ENCODE results near the gene ZNF217. TPM values are rescaled to one million over a fixed set of nuclear protein-coding genes. Genes with fewer than 3 reads are reported as not detected.

Gene ZNF217
- total and polyA plus RNA-seq, 9 of the 15 experiments (the other 6 are each of a cell fraction or from before 2014, with no cell fraction given): 3.0 to 41.8 (median 16.8) TPM

DNA sequence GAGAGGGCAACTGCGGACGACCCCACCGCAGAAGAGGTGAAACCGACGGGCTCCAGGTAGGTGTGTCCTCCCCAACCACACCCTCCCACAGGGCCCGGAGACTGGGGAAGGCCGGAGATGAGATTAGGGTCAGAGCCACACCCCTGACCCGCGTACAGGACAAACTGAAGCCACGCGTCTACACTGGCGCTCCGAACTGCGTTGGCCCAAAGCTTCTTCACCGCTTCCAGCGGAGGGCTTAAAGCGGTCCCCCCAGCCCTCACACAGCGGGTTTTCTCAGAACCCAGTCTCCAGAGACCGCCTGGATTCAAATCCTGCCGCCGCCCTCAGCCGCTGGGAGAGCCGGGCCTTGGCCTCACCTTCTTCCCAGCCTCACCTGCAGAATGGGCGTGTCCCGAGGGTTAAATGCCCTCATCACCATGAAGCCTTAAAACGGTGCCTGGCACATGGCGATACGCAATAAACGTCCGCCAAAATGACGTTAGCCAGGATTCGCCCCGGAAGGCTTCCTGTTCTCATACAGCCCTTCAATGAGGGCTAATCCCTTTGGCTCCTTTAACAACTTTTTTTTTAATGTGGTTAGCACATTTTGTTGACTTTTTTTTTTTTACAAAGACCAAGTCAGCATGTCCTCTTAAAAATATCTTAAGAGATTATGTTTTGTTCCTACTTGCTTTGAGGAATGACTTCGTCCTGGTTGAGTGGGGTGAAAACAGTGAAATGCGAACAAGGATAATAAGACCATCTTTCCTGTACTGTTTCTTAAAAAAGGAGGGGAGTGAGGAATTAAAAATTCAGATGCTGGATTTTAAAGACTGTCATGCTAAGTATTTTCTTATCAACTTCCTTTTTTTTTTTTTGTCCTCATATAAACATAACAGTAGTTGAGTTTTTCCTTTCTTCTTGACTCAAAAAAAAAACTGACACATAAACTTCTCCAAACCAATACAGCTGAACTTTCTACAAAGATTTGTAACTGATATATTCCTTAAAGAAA, 15.1 kb upstream of the ZNF217 start (continued):
- TF ChIP-seq, protein P1, sequence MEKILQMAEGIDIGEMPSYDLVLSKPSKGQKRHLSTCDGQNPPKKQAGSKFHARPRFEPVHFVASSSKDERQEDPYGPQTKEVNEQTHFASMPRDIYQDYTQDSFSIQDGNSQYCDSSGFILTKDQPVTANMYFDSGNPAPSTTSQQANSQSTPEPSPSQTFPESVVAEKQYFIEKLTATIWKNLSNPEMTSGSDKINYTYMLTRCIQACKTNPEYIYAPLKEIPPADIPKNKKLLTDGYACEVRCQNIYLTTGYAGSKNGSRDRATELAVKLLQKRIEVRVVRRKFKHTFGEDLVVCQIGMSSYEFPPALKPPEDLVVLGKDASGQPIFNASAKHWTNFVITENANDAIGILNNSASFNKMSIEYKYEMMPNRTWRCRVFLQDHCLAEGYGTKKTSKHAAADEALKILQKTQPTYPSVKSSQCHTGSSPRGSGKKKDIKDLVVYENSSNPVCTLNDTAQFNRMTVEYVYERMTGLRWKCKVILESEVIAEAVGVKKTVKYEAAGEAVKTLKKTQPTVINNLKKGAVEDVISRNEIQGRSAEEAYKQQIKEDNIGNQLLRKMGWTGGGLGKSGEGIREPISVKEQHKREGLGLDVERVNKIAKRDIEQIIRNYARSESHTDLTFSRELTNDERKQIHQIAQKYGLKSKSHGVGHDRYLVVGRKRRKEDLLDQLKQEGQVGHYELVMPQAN (IDR thresholded peaks at IDR 0.05; ENCODE audit: borderline replicate concordance): peak; percentile 61; the same call in 1 of the 2 replicates
- TF ChIP-seq L3MBTL2 (IDR thresholded peaks at IDR 0.05) (peak; percentile 92), PHF20 (IDR thresholded peaks at IDR 0.05; ENCODE audit: partially characterized antibody) (no peak), ZNF830 (CRISPR knock-in tag; IDR thresholded peaks at IDR 0.05) (no peak), ZNF644 (tag; IDR thresholded peaks at IDR 0.05; ENCODE audit: low read depth) (no peak), NR2C1 (IDR thresholded peaks at IDR 0.05) (no peak), NR2C1 (tag; IDR thresholded peaks at IDR 0.05) (0 out of 2 replicates have a peak, but pooled peaks have one; percentile 19), FOXJ2 (tag; IDR thresholded peaks at IDR 0.05) (no peak), RFX1 (IDR thresholded peaks at IDR 0.05) (no peak), ZNF175 (CRISPR knock-in tag; IDR thresholded peaks at IDR 0.05; ENCODE audit: low read depth) (no peak; the same call in 1 of the 2 replicates), RBM25 (IDR thresholded peaks at IDR 0.05; ENCODE audit: low read depth, low read length, severe bottlenecking) (no peak), TGIF2 (CRISPR knock-in tag; IDR thresholded peaks at IDR 0.05) (no peak), FOXK2 (conservative IDR thresholded peaks at IDR 0.05 in 1 of 2, IDR thresholded peaks at IDR 0.05 in 1 of 2; ENCODE audit: low read depth in 2 of 2) (peak; percentile 8 to 35; a peak in 1 of 4 replicates)
- TF ChIP-seq, protein P2, sequence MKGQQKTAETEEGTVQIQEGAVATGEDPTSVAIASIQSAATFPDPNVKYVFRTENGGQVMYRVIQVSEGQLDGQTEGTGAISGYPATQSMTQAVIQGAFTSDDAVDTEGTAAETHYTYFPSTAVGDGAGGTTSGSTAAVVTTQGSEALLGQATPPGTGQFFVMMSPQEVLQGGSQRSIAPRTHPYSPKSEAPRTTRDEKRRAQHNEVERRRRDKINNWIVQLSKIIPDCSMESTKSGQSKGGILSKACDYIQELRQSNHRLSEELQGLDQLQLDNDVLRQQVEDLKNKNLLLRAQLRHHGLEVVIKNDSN (CRISPR knock-in tag; IDR thresholded peaks at IDR 0.05): no peak
- TF ChIP-seq, protein P3, sequence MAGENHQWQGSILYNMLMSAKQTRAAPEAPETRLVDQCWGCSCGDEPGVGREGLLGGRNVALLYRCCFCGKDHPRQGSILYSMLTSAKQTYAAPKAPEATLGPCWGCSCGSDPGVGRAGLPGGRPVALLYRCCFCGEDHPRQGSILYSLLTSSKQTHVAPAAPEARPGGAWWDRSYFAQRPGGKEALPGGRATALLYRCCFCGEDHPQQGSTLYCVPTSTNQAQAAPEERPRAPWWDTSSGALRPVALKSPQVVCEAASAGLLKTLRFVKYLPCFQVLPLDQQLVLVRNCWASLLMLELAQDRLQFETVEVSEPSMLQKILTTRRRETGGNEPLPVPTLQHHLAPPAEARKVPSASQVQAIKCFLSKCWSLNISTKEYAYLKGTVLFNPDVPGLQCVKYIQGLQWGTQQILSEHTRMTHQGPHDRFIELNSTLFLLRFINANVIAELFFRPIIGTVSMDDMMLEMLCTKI (IDR thresholded peaks at IDR 0.05; ENCODE audit: partially characterized antibody): no peak
- TF ChIP-seq, protein P4, sequence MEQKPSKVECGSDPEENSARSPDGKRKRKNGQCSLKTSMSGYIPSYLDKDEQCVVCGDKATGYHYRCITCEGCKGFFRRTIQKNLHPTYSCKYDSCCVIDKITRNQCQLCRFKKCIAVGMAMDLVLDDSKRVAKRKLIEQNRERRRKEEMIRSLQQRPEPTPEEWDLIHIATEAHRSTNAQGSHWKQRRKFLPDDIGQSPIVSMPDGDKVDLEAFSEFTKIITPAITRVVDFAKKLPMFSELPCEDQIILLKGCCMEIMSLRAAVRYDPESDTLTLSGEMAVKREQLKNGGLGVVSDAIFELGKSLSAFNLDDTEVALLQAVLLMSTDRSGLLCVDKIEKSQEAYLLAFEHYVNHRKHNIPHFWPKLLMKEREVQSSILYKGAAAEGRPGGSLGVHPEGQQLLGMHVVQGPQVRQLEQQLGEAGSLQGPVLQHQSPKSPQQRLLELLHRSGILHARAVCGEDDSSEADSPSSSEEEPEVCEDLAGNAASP (IDR thresholded peaks at IDR 0.05): no peak
- TF ChIP-seq, protein P5, sequence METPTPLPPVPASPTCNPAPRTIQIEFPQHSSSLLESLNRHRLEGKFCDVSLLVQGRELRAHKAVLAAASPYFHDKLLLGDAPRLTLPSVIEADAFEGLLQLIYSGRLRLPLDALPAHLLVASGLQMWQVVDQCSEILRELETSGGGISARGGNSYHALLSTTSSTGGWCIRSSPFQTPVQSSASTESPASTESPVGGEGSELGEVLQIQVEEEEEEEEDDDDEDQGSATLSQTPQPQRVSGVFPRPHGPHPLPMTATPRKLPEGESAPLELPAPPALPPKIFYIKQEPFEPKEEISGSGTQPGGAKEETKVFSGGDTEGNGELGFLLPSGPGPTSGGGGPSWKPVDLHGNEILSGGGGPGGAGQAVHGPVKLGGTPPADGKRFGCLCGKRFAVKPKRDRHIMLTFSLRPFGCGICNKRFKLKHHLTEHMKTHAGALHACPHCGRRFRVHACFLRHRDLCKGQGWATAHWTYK (CRISPR knock-in tag; IDR thresholded peaks at IDR 0.05): no peak; the same call in 1 of the 2 replicates
- TF ChIP-seq, protein P6, sequence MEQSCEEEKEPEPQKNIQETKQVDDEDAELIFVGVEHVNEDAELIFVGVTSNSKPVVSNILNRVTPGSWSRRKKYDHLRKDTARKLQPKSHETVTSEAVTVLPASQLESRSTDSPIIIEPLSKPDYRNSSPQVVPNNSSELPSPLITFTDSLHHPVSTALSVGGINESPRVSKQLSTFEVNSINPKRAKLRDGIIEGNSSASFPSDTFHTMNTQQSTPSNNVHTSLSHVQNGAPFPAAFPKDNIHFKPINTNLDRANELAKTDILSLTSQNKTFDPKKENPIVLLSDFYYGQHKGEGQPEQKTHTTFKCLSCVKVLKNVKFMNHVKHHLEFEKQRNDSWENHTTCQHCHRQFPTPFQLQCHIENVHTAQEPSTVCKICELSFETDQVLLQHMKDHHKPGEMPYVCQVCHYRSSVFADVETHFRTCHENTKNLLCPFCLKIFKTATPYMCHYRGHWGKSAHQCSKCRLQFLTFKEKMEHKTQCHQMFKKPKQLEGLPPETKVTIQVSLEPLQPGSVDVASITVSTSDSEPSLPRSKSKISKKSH (CRISPR knock-in tag; IDR thresholded peaks at IDR 0.05): no peak
